ENCODE results near the gene DOK6. TPM values are rescaled to one million over a fixed set of nuclear protein-coding genes. Genes with fewer than 3 reads are reported as not detected.

The DOK6 gene
- total RNA-seq, 1 experiment from 2014 or later = not detected

DNA sequence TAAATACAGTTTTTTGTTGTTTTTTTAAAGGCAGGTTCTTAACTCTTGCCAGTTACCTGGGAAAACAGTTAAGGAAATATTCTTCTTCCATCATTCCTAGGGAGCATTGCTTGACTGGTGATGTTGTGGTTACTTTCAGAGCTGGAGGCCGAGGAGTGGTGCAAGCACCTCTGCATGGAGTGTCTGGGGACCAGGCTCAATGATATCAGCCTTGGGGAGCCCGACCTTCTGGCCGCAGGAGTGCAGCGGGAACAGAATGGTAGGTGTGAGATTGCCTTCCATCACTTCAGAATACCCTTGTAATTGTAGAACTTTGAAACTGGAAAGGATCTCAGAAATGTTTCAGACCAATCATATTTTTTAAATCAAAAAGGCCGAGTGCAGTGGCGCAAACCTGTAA, 276.9 kb downstream of the DOK6 start:
- Histone ChIP-seq H3K9me2 (ENCODE audit: insufficient read depth) (no peaks in the 10 kb centered on the region), H3K27ac (no peak overlapping the region), H4K20me1 (ENCODE audit: insufficient read depth) (no peaks in the 10 kb centered on the region), H3K4me3 (no peak overlapping the region), H3F3A (ENCODE audit: insufficient read depth, low read depth) (no peaks in the 10 kb centered on the region), H3K79me2 (ENCODE audit: low read depth) (no peaks in the 10 kb centered on the region), H3K36me3 (ENCODE audit: low read depth) (no peaks in the 10 kb centered on the region), H3K27me3 (ENCODE audit: insufficient read depth, low read depth) (no peaks in the 10 kb centered on the region), H3K4me2 (no peak overlapping the region), H3K9me3 (ENCODE audit: insufficient read depth, low read depth) (no peaks in the 10 kb centered on the region), H3K4me1 (replicated peaks; ENCODE audit: insufficient read depth) (no peaks in the 10 kb centered on the region), H2AFZ (no peak overlapping the region)
- DNase-seq = no peak
- TF ChIP-seq EZH2 (IDR thresholded peaks at IDR 0.05; ENCODE audit: low read depth) = no peak
- intact Hi-C loops (cut with micrococcal nuclease; ENCODE audit: unreplicated experiment) = no loop called here
- POLR2A ChIA-PET (ENCODE audit: unreplicated experiment) = no interaction called here
- no TSS peak for BruUV-seq (replicated peaks)
- CTCF ChIA-PET = no interaction called here

GRCh38 chr18:69680123-69680522, 279.4 kb downstream of the DOK6 start:
- ChIA-PET CTCF (no interaction called here), POLR2A (ENCODE audit: unreplicated experiment) (interaction anchor here (0.7 kb wide), 1 partner anchor 163 kb away, joined by 7 read pairs; no protein-coding TSS in a partner anchor)
- no peaks in the 10 kb centered on the region for H3K4me1 ChIP-seq (replicated peaks; ENCODE audit: insufficient read depth)
- no peaks in the 10 kb centered on the region for H3F3A ChIP-seq (ENCODE audit: insufficient read depth, low read depth)
- H3K27ac ChIP-seq = no peak overlapping the region
- H3K4me2 ChIP-seq = no peak overlapping the region
- TF ChIP-seq, protein P1, sequence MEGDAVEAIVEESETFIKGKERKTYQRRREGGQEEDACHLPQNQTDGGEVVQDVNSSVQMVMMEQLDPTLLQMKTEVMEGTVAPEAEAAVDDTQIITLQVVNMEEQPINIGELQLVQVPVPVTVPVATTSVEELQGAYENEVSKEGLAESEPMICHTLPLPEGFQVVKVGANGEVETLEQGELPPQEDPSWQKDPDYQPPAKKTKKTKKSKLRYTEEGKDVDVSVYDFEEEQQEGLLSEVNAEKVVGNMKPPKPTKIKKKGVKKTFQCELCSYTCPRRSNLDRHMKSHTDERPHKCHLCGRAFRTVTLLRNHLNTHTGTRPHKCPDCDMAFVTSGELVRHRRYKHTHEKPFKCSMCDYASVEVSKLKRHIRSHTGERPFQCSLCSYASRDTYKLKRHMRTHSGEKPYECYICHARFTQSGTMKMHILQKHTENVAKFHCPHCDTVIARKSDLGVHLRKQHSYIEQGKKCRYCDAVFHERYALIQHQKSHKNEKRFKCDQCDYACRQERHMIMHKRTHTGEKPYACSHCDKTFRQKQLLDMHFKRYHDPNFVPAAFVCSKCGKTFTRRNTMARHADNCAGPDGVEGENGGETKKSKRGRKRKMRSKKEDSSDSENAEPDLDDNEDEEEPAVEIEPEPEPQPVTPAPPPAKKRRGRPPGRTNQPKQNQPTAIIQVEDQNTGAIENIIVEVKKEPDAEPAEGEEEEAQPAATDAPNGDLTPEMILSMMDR (conservative IDR thresholded peaks at IDR 0.05) = no peak
- no peak for TF ChIP-seq EZH2 (IDR thresholded peaks at IDR 0.05; ENCODE audit: low read depth)
- BruUV-seq (replicated peaks) = no TSS peak
- H4K20me1 ChIP-seq (ENCODE audit: insufficient read depth) = no peaks in the 10 kb centered on the region
- H3K4me3 ChIP-seq = no peak overlapping the region
- no peaks in the 10 kb centered on the region for H3K9me3 ChIP-seq (ENCODE audit: insufficient read depth, low read depth)
- H3K36me3 ChIP-seq (ENCODE audit: low read depth) = no peaks in the 10 kb centered on the region
- no peaks in the 10 kb centered on the region for H3K27me3 ChIP-seq (ENCODE audit: insufficient read depth, low read depth)
- no peaks in the 10 kb centered on the region for H3K79me2 ChIP-seq (ENCODE audit: low read depth)
- DNase-seq = no peak
- H2AFZ ChIP-seq = no peak overlapping the region
- intact Hi-C loops (cut with micrococcal nuclease; ENCODE audit: unreplicated experiment) = no loop called here
- no peaks in the 10 kb centered on the region for H3K9me2 ChIP-seq (ENCODE audit: insufficient read depth)

GRCh38 chr18:69683176-69683575, 282.5 kb downstream of the DOK6 start:
- no peak overlapping the region for H3K4me3 ChIP-seq
- no peaks in the 10 kb centered on the region for H4K20me1 ChIP-seq (ENCODE audit: insufficient read depth)
- H3K4me1 ChIP-seq (replicated peaks; ENCODE audit: insufficient read depth) = no peaks in the 10 kb centered on the region
- DNase-seq = no peak
- no TSS peak for BruUV-seq (replicated peaks)
- H3K9me2 ChIP-seq (ENCODE audit: insufficient read depth) = no peaks in the 10 kb centered on the region
- no peaks in the 10 kb centered on the region for H3F3A ChIP-seq (ENCODE audit: insufficient read depth, low read depth)
- H3K36me3 ChIP-seq (ENCODE audit: low read depth) = no peaks in the 10 kb centered on the region
- no peak overlapping the region for H3K4me2 ChIP-seq
- H2AFZ ChIP-seq = no peak overlapping the region
- intact Hi-C loops (cut with micrococcal nuclease; ENCODE audit: unreplicated experiment) = no loop called here
- H3K9me3 ChIP-seq (ENCODE audit: insufficient read depth, low read depth) = no peaks in the 10 kb centered on the region
- ChIA-PET POLR2A (ENCODE audit: unreplicated experiment) (no interaction called here), CTCF (no interaction called here)
- H3K27ac ChIP-seq = no peak overlapping the region
- no peaks in the 10 kb centered on the region for H3K79me2 ChIP-seq (ENCODE audit: low read depth)
- H3K27me3 ChIP-seq (ENCODE audit: insufficient read depth, low read depth) = no peaks in the 10 kb centered on the region
- no peak for TF ChIP-seq EZH2 (IDR thresholded peaks at IDR 0.05; ENCODE audit: low read depth)
- TF ChIP-seq, protein P1 (conservative IDR thresholded peaks at IDR 0.05) = no peak

DNA sequence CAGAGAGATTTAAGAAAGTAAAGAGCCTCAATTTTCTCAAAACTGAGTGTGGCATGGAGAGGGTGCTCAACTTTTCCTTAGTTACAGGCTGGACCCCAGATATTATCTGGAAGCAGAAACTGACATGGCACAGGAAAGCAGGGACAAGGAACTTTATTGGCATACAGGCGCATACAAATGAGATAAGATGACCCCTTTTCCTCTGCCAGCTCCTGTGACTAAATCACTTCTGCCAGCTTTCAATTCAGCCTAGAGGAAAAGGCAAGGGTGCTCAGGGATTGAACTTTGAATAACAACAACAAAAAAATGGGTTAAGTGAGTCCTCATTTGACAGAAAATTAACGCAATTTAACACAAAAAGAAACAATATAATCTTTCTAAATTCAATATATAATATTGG, 284.1 kb downstream of the DOK6 start:
- ChIA-PET CTCF (no interaction called here), POLR2A (ENCODE audit: unreplicated experiment) (no interaction called here)
- Histone ChIP-seq H3K4me3 (no peak overlapping the region), H2AFZ (no peak overlapping the region), H3K4me1 (replicated peaks; ENCODE audit: insufficient read depth) (no peaks in the 10 kb centered on the region), H4K20me1 (ENCODE audit: insufficient read depth) (no peaks in the 10 kb centered on the region), H3K9me3 (ENCODE audit: insufficient read depth, low read depth) (no peaks in the 10 kb centered on the region), H3K4me2 (no peak overlapping the region), H3K9me2 (ENCODE audit: insufficient read depth) (no peaks in the 10 kb centered on the region), H3K27me3 (ENCODE audit: insufficient read depth, low read depth) (no peaks in the 10 kb centered on the region), H3K36me3 (ENCODE audit: low read depth) (no peaks in the 10 kb centered on the region), H3F3A (ENCODE audit: insufficient read depth, low read depth) (no peaks in the 10 kb centered on the region), H3K27ac (no peak overlapping the region), H3K79me2 (ENCODE audit: low read depth) (no peaks in the 10 kb centered on the region)
- DNase-seq = no peak
- intact Hi-C loops (cut with micrococcal nuclease; ENCODE audit: unreplicated experiment) = no loop called here
- BruUV-seq (replicated peaks) = no TSS peak
- no peak for TF ChIP-seq EZH2 (IDR thresholded peaks at IDR 0.05; ENCODE audit: low read depth)
- TF ChIP-seq, protein P1 (conservative IDR thresholded peaks at IDR 0.05) = no peak

Data from PC-9 (cell line).